Upper lobe of left lung (tissue), 6 donors: ENCODE measurements around the gene KCNMA1. TPM values are rescaled to one million over a fixed set of nuclear protein-coding genes. Genes with fewer than 3 reads are reported as not detected.

Source experiments
- ATAC-seq, 2 donors: fragments of 200-7000 bp; cut with Tn5 transposase; one replicate each; pipeline ENCODE4 v1.9.1; 2022; ENCODE audit warnings: mild to moderate bottlenecking in 2 of 2, moderate library complexity in 2 of 2; ENCODE audit not compliant: low FRiP score in 2 of 2
- DNase-seq, 2 donors: peaks; one replicate each; pipeline ENCODE4 v3.0.0-alpha.2; 2019 to 2020
- H3K27ac ChIP-seq, 4 donors: fragments of 200-600 bp; sonication (generic); one replicate each; pipeline ENCODE4 v1.5.1; 2016 to 2019
- H3K27me3 ChIP-seq, 4 donors: fragments of 200-600 bp; sonication (generic); one replicate each; pipeline ENCODE4 v1.5.1; 2017 to 2019
- H3K36me3 ChIP-seq, 4 donors: fragments of 200-600 bp; sonication (generic); one replicate each; pipeline ENCODE4 v1.5.1; 2016 to 2019
- H3K4me1 ChIP-seq, 4 donors: fragments of 200-600 bp; sonication (generic); one replicate each; pipeline ENCODE4 v1.5.1; 2018 to 2019
- H3K4me3 ChIP-seq, 4 donors: fragments of 200-600 bp; sonication (generic); one replicate each; pipeline ENCODE4 v1.5.1; 2017 to 2019; ENCODE audit warnings: mild to moderate bottlenecking in 2 of 4, moderate library complexity in 1 of 4
- H3K9me3 ChIP-seq, 4 donors: fragments of 200-600 bp; sonication (generic); one replicate each; pipeline ENCODE4 v1.5.1; 2018 to 2019
- EP300 ChIP-seq, 4 donors: sonication (generic); formaldehyde crosslinking; IDR thresholded peaks; one replicate each; pipeline ENCODE4 v1.5.1; 2017; ENCODE audit warnings: antibody characterized with exemption in 4 of 4, control low read depth in 2 of 4
- POLR2A ChIP-seq, 4 donors: fragments of 450-650 bp; IDR thresholded peaks; one replicate each; pipeline ENCODE4 v1.5.1; 2016 to 2017; ENCODE audit warnings: antibody characterized with exemption in 4 of 4, mild to moderate bottlenecking in 2 of 4
- POLR2AphosphoS5 ChIP-seq, 2 donors: sonication (generic); formaldehyde crosslinking; IDR thresholded peaks; one replicate each; pipeline ENCODE4 v1.5.1; 2017; ENCODE audit warnings: antibody characterized with exemption in 2 of 2
- WGBS, 2 donors: methylation state at CpG; one replicate each; pipeline ENCODE4 v1.1.5; 2017 to 2018; 5-methylcytosine and 5-hydroxymethylcytosine counted together
- total RNA-seq, 6 donors: library from RNA; depleted of rRNA in 4 of 6; stranded (reverse); fragments of >200 nt in 4 of 6; gene quantifications; one replicate each; pipeline versions ENCODE4 v1.1.0 to v1.2.1, GENCODE V29; 2016 to 2021
- TF ChIP-seq, protein P1 (sequence below), 6 experiments: fragments of 450-650 bp in 4 of 6; fragments of 200-600 bp in 2 of 6; sonication (generic) in 2 of 6; IDR thresholded peaks; one replicate each; pipeline ENCODE4 v1.5.1; 2016 to 2019; ENCODE audit warnings: antibody characterized with exemption in 6 of 6
- donor health status: DM: no; HTN: no; CAD: no; lungs with moderate emphysema.
- donor health status: DM: no; HTN: yes; CAD: no; lungs with severe emphysema.

Gene KCNMA1
- total RNA-seq, 6 donors from 2014 or later = 5.8 to 107 (median 22.0) TPM

DNA sequence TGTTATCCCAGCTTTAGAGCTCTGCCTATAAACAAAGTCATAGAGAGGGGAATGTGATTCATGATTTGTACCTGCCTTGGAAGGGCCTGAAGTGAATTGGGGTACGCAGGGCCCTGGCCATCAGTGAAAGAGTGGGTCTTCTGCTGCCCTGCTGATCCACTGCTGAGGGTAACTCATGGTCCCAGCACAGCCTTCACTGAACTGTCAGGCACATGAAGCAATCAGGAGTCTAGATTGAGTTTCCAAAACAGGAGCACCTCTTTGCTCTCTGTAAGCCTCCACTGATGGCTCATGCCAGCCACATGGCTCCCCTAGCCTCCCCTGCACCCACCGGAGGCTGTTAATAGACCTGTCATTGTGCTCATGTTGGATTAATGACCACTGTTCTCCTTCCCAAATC, 217.6 kb downstream of the KCNMA1 start:
- Histone ChIP-seq H3K27ac (peak overlapping the region in 1 of 4 donors; percentile 26), H3K36me3 (no peaks in the 10 kb centered on the region), H3K4me3 (no peak overlapping the region), H3K27me3 (no peaks in the 10 kb centered on the region), H3K4me1 (peaks cover 0 to 10% (median 0%) of the 10 kb centered on the region in 4 donors), H3K9me3 (no peaks in the 10 kb centered on the region)
- 85 to 100% methylated on average over 2 of the region's 2 CpGs for WGBS, 2 donors
- DNase-seq (no peak), ATAC-seq (no peak)
- TF ChIP-seq POLR2A (IDR thresholded peaks at IDR 0.05) = no peak
- TF ChIP-seq, protein P1, sequence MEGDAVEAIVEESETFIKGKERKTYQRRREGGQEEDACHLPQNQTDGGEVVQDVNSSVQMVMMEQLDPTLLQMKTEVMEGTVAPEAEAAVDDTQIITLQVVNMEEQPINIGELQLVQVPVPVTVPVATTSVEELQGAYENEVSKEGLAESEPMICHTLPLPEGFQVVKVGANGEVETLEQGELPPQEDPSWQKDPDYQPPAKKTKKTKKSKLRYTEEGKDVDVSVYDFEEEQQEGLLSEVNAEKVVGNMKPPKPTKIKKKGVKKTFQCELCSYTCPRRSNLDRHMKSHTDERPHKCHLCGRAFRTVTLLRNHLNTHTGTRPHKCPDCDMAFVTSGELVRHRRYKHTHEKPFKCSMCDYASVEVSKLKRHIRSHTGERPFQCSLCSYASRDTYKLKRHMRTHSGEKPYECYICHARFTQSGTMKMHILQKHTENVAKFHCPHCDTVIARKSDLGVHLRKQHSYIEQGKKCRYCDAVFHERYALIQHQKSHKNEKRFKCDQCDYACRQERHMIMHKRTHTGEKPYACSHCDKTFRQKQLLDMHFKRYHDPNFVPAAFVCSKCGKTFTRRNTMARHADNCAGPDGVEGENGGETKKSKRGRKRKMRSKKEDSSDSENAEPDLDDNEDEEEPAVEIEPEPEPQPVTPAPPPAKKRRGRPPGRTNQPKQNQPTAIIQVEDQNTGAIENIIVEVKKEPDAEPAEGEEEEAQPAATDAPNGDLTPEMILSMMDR (IDR thresholded peaks at IDR 0.05) = no peak
- no peak for TF ChIP-seq POLR2AphosphoS5 (IDR thresholded peaks at IDR 0.05)
- no peak for TF ChIP-seq EP300 (IDR thresholded peaks at IDR 0.05)

DNA sequence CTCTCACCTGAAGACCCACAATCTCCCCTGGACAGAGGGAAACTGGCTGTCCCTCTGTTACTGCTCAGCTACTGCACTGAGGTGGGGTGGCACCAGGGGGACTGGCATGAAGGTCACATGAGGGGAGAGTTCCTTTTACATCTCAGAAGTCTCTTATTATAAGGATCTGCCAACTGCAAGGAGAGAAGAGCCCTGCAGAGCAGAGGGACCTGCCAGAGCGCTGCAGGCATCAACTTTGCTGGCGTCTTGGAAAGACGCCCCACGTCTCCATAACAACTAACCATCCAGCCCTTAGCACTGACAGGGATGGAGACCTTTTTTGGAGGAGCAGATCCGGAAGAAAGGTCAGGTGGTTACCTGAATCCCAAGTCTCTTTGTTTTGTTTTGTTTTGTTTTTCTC, 218.6 kb downstream of the KCNMA1 start:
- no peak for DNase-seq
- no peak for ATAC-seq
- TF ChIP-seq POLR2AphosphoS5 (IDR thresholded peaks at IDR 0.05) (no peak), EP300 (IDR thresholded peaks at IDR 0.05) (no peak), POLR2A (IDR thresholded peaks at IDR 0.05) (no peak)
- TF ChIP-seq, protein P1 (IDR thresholded peaks at IDR 0.05) = no peak
- Histone ChIP-seq H3K36me3 (no peaks in the 10 kb centered on the region), H3K4me1 (peaks cover 0 to 10% (median 0%) of the 10 kb centered on the region in 4 donors), H3K4me3 (no peak overlapping the region), H3K27ac (no peak overlapping the region), H3K27me3 (no peaks in the 10 kb centered on the region), H3K9me3 (no peaks in the 10 kb centered on the region)
- 90 to 94% methylated on average over 5 of the region's 5 CpGs for WGBS, 2 donors

DNA sequence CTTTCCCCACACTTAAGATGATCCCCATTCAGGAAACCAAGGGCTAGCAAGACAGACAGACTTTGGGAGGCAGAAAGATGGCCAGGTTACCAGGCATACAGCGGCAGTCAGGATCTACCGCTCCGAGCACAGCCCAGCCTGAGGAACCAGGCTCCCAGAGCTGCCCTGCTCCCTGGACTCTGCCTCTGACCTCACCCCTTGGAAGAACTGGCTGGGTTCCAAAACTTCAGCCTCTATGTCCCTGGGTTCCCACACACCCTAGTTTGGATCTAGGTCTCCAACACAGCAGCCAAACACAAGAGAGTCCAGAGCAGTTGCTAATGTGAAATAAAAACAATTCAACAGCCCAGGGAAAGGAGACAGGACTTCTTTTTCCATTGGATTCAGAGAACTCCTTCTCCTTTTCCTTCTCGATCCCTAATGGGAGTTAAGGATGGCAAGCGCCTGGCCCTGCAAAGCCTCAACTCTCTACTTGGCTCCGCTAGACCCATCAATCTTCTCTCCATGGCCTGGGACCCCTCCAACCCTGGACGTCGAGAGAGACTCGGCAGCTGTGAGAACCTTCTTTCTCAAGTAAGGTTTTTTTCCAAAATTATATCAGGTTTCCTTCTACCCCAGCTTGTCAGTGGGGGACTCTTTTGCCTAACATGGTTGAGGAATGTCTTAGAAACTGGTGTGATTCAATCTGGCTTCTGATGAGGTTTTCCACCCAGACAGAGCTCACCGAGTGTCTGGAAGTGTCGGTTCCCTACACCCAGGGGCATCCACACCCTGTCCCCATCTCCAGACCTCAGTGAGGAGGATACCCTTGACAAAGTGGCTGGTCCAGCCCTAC, 219.6 kb downstream of the KCNMA1 start:
- WGBS, 2 donors = 73 to 80% methylated on average over 11 of the region's 11 CpGs
- no peak overlapping the region for H3K27ac ChIP-seq
- no peak overlapping the region for H3K4me3 ChIP-seq
- H3K36me3 ChIP-seq = no peaks in the 10 kb centered on the region
- no peaks in the 10 kb centered on the region for H3K27me3 ChIP-seq
- no peaks in the 10 kb centered on the region for H3K9me3 ChIP-seq
- TF ChIP-seq, protein P1 (IDR thresholded peaks at IDR 0.05) = no peak
- TF ChIP-seq POLR2A (IDR thresholded peaks at IDR 0.05) = no peak
- no peak for TF ChIP-seq POLR2AphosphoS5 (IDR thresholded peaks at IDR 0.05)
- TF ChIP-seq EP300 (IDR thresholded peaks at IDR 0.05) = no peak
- peak in 1 of 2 donors; percentile 72 for ATAC-seq
- peaks cover 0 to 10% (median 0%) of the 10 kb centered on the region in 4 donors for H3K4me1 ChIP-seq
- no peak for DNase-seq

DNA sequence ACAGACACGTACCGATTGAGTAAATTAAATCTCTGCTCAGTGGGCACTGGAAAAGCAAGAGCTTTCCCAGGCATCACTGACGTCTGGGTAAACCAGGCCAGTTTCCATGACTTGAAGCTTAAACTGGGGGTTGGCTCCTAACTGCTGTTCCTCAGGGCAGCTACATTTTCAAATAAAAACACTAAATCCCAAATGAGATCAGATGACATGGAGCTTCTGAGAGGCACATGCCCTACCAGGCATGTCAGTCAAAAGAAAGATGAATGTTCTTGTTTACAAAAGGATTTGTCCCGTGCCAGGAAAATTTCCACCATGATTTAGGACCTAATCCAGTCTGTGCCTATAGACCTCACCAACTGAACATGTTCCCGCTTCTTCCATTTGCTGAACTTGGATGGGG, 220.2 kb downstream of the KCNMA1 start:
- DNase-seq = no peak
- TF ChIP-seq POLR2AphosphoS5 (IDR thresholded peaks at IDR 0.05) = no peak
- Histone ChIP-seq H3K27me3 (no peaks in the 10 kb centered on the region), H3K9me3 (no peaks in the 10 kb centered on the region), H3K4me3 (no peak overlapping the region), H3K4me1 (peaks cover 0 to 10% (median 0%) of the 10 kb centered on the region in 4 donors), H3K27ac (no peak overlapping the region), H3K36me3 (no peaks in the 10 kb centered on the region)
- ATAC-seq = no peak
- WGBS, 2 donors = 68 to 71% methylated on average over 5 of the region's 5 CpGs

DNA sequence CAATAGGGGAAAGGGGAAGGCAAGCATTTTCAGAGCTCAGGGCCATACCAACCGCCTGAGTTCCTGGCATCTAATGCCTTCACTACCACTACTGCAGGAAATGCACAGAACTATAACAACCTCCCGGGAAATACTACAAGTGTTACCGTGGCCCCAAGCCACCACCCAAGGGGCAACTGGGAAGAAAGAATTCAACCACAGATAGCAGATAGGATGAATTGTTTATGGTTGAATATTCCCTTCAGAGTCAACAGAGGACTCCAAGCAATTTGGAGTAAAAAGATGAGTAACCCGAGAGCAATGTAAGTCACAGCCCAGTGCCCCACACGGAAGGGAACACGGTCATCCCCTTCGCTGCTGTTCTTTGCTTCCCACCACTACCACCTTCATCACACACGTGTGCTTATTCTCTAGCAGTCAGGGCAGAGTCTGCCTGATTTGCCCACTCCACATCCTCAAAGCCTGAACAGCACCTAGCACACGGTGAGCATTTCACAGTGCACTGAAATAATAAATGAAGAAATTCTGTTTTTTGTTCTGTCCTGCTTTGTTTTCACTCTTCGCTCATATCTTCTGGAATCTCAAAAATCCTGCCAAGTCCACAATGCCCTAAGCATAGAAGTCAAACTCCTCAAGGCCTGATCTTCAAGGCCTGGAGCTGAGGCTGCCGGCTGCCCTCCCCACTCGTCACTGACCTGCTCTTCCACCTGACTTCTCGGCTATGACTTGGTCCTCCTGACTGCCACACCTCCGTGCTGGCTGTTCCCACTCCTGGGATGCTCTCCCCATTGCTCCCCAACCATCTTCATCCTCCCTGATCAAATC, 221.1 kb downstream of the KCNMA1 start:
- TF ChIP-seq, protein P1 (IDR thresholded peaks at IDR 0.05) = no peak
- no peak for TF ChIP-seq EP300 (IDR thresholded peaks at IDR 0.05)
- TF ChIP-seq POLR2AphosphoS5 (IDR thresholded peaks at IDR 0.05) = no peak
- no peak for TF ChIP-seq POLR2A (IDR thresholded peaks at IDR 0.05)
- Histone ChIP-seq H3K9me3 (no peaks in the 10 kb centered on the region), H3K4me1 (peaks cover 0 to 6% (median 0%) of the 10 kb centered on the region in 4 donors), H3K36me3 (no peaks in the 10 kb centered on the region), H3K4me3 (no peak overlapping the region), H3K27ac (no peak overlapping the region), H3K27me3 (no peaks in the 10 kb centered on the region)
- ATAC-seq = no peak
- no peak for DNase-seq
- WGBS, 2 donors = 73 to 83% methylated on average over 14 of the region's 14 CpGs
